Sigmoid colon (tissue), 7 donors: ENCODE measurements around the gene ZNF471. TPM values are rescaled to one million over a fixed set of nuclear protein-coding genes. Genes with fewer than 3 reads are reported as not detected.

Experiments used
- DNase-seq: peaks from one replicate; pipeline ENCODE4 v3.0.0-alpha.2; 2019
- H3K27ac ChIP-seq, 4 donors: fragments of 200-600 bp; sonication (generic); one replicate each; pipeline ENCODE4 v1.5.1; 2016 to 2019; ENCODE audit warnings: mild to moderate bottlenecking in 1 of 4
- H3K27me3 ChIP-seq, 3 donors: fragments of 200-600 bp; sonication (generic); one replicate each; pipeline ENCODE4 v1.5.1; 2019; ENCODE audit warnings: mild to moderate bottlenecking in 1 of 3
- H3K36me3 ChIP-seq, 4 donors: fragments of 200-600 bp; sonication (generic); one replicate each; pipeline ENCODE4 v1.5.1; 2016 to 2019
- H3K4me1 ChIP-seq, 4 donors: fragments of 200-600 bp; sonication (generic); one replicate each; pipeline ENCODE4 v1.5.1; 2017 to 2019
- H3K4me3 ChIP-seq, 4 donors: fragments of 200-600 bp; sonication (generic); one replicate each; pipeline ENCODE4 v1.5.1; 2017 to 2019; ENCODE audit warnings: mild to moderate bottlenecking in 2 of 4, moderate library complexity in 1 of 4
- H3K9me3 ChIP-seq, 4 donors: fragments of 200-600 bp in 3 of 4; sonication (generic) in 3 of 4; one replicate each; pipeline versions ENCODE4 v1.5.1 to v1.6.1; 2013 to 2019
- CTCF ChIP-seq, 4 experiments: fragments of 450-650 bp in 3 of 4; fragments of 200-600 bp in 1 of 4; IDR thresholded peaks; one replicate each; pipeline ENCODE4 v1.5.1; 2016 to 2019; ENCODE audit warnings: antibody characterized with exemption in 4 of 4, mild to moderate bottlenecking in 3 of 4, moderate library complexity in 2 of 4
- EP300 ChIP-seq, 4 donors: sonication (generic); formaldehyde crosslinking; IDR thresholded peaks; one replicate each; pipeline ENCODE4 v1.6.1; 2017; ENCODE audit warnings: antibody characterized with exemption in 4 of 4
- POLR2A ChIP-seq, 2 donors: fragments of 450-650 bp; IDR thresholded peaks; one replicate each; pipeline ENCODE4 v1.6.1; 2016; ENCODE audit warnings: antibody characterized with exemption in 2 of 2, mild to moderate bottlenecking in 2 of 2, moderate library complexity in 2 of 2
- POLR2AphosphoS5 ChIP-seq, 4 donors: sonication (generic); formaldehyde crosslinking; IDR thresholded peaks; one replicate each; pipeline ENCODE4 v1.6.1; 2017; ENCODE audit warnings: antibody characterized with exemption in 4 of 4
- WGBS, 2 donors: extraction: QIAGEN DNeasy Blood & Tissue Kit; methylation state at CpG; one replicate each; pipeline ENCODE4 v1.1.7; 2013; 5-methylcytosine and 5-hydroxymethylcytosine counted together
- intact Hi-C: fragments of 100-400 bp; cut with DNase I; formaldehyde crosslinking; loops from one replicate; pipeline ENCODE4 v1.15.1; 2023
- polyA plus RNA-seq, 3 donors: library from polyadenylated mRNA; stranded (reverse); fragments of 200-250 nt; gene quantifications; one replicate each; pipeline ENCODE4 v1.2.3, GENCODE V29; 2013
- total RNA-seq, 4 donors: library from RNA; depleted of rRNA; stranded (reverse); fragments of >200 nt; gene quantifications; one replicate each; pipeline ENCODE4 v1.1.0, GENCODE V29; 2016
- donor health status: healthy with polysubstance abuse.
- donor health status: Bipolar disorder and iron deficiency.
- donor health status: healthy.

ZNF471 gene
- total and polyA plus RNA-seq, 7 donors: 0.23 to 11.4 (median 8.1) TPM

DNA sequence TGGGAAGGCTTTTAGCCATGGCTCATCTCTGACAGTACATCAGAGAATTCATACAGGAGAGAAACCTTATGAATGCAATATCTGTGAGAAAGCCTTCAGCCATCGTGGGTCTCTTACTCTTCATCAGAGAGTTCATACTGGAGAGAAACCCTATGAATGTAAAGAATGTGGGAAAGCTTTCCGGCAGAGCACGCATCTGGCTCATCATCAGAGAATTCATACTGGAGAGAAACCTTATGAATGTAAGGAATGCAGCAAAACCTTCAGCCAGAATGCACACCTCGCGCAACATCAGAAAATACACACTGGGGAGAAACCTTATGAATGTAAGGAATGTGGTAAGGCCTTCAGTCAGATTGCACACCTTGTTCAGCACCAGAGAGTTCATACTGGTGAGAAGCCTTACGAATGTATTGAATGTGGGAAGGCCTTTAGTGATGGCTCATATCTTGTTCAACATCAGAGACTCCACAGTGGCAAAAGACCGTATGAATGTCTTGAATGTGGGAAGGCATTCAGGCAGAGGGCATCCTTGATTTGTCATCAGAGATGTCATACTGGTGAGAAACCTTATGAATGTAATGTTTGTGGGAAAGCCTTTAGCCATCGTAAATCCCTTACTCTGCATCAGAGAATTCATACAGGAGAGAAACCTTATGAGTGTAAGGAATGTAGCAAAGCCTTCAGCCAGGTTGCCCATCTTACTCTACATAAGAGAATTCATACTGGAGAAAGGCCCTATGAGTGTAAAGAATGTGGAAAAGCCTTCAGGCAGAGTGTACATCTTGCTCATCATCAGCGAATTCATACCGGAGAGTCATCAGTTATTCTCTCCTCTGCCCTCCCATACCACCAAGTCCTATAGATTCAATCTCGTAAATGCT is 70.3 kb downstream of the ZNF471 start:
- no peaks in the 10 kb centered on the region for H3K4me1 ChIP-seq
- TF ChIP-seq POLR2AphosphoS5 (IDR thresholded peaks at IDR 0.05) (no peak), EP300 (IDR thresholded peaks at IDR 0.05) (no peak), CTCF (IDR thresholded peaks at IDR 0.05) (no peak), POLR2A (IDR thresholded peaks at IDR 0.05) (no peak)
- intact Hi-C loops: no loop called here
- peaks cover 37 to 93% (median 74%) of the 10 kb centered on the region in 4 donors for H3K9me3 ChIP-seq
- 96 to 98% methylated on average over 11 of the region's 11 CpGs for WGBS, 2 donors
- DNase-seq: no peak
- H3K36me3 ChIP-seq: peaks cover 11 to 87% (median 42%) of the 10 kb centered on the region in 4 donors
- no peaks in the 10 kb centered on the region for H3K27me3 ChIP-seq
- H3K27ac ChIP-seq: no peak overlapping the region
- H3K4me3 ChIP-seq: no peak overlapping the region

Other genes with a start within 250 kb of the ZNF471 start
- gene EDDM13, start 235.1 kb upstream of the ZNF471 start, total RNA-seq: not detected
- gene EDDM13, start 235.1 kb upstream of the ZNF471 start, polyA plus RNA-seq: 10 to 100 TPM in 1 of 3 donors, under 1 TPM in 1, not detected in 1; 0.32 to 10.8 TPM
- 1 to 10 TPM; 4.3 to 5.8 (median 5.4) TPM for gene ZSCAN5A, start 193.0 kb upstream of the ZNF471 start, total RNA-seq
- gene ZSCAN5A, start 193.0 kb upstream of the ZNF471 start, polyA plus RNA-seq: 1 to 10 TPM; 5.1 to 7.2 (median 5.4) TPM
- gene ZNF582, start 114.3 kb upstream of the ZNF471 start, total RNA-seq: 1 to 10 TPM; 3.9 to 5.5 (median 4.5) TPM
- 1 to 10 TPM; 2.0 to 2.4 (median 2.3) TPM for gene ZNF582, start 114.3 kb upstream of the ZNF471 start, polyA plus RNA-seq
- gene ZNF583, start 103.5 kb upstream of the ZNF471 start, total RNA-seq: 10 to 100 TPM in 2 of 4 donors, 1 to 10 TPM in 2; 8.7 to 12.7 (median 10.4) TPM
- gene ZNF583, start 103.5 kb upstream of the ZNF471 start, polyA plus RNA-seq: 1 to 10 TPM in 2 of 3 donors, under 1 TPM in 1; under 0.01 to 1.4 (median 1.4) TPM
- 1 to 10 TPM; 2.9 to 6.9 (median 6.4) TPM for gene ZNF667, start 30.5 kb upstream of the ZNF471 start, total RNA-seq
- gene ZNF667, start 30.5 kb upstream of the ZNF471 start, polyA plus RNA-seq: 1 to 10 TPM in 1 of 3 donors, not detected in 2; 1.8 TPM
- 10 to 100 TPM in 3 of 4 donors, 1 to 10 TPM in 1; 9.6 to 11.2 (median 10.6) TPM for gene ZFP28, start 31.1 kb downstream of the ZNF471 start, total RNA-seq
- 1 to 10 TPM; 1.2 to 1.8 (median 1.6) TPM for gene ZFP28, start 31.1 kb downstream of the ZNF471 start, polyA plus RNA-seq
- gene ZNF470, start 59.6 kb downstream of the ZNF471 start, total RNA-seq: 1 to 10 TPM; 4.8 to 5.8 (median 5.3) TPM
- gene ZNF470, start 59.6 kb downstream of the ZNF471 start, polyA plus RNA-seq: 1 to 10 TPM in 1 of 3 donors, under 1 TPM in 2; 0.46 to 2.0 (median 0.60) TPM
- gene ZNF71, start 87.4 kb downstream of the ZNF471 start, total RNA-seq: 10 to 100 TPM; 10.4 to 18.0 (median 11.1) TPM
- 1 to 10 TPM in 2 of 3 donors, under 1 TPM in 1; 0.60 to 3.6 (median 1.6) TPM for gene ZNF71, start 87.4 kb downstream of the ZNF471 start, polyA plus RNA-seq
- 1 to 10 TPM in 1 of 4 donors, under 1 TPM in 2, not detected in 1; 0.68 to 4.7 (median 0.99) TPM for gene SMIM17, start 135.3 kb downstream of the ZNF471 start, total RNA-seq
- under 1 TPM in 1 of 3 donors, not detected in 2; 0.09 TPM for gene SMIM17, start 135.3 kb downstream of the ZNF471 start, polyA plus RNA-seq
- gene ZNF835, start 163.9 kb downstream of the ZNF471 start, total RNA-seq: 10 to 100 TPM in 1 of 4 donors, 1 to 10 TPM in 3; 2.8 to 14.3 (median 8.4) TPM
- gene ZNF835, start 163.9 kb downstream of the ZNF471 start, polyA plus RNA-seq: 1 to 10 TPM in 1 of 3 donors, under 1 TPM in 1, not detected in 1; under 0.01 to 1.1 TPM